Left lung (tissue), 10 donors: ENCODE data around the gene TAF4B. TPM values are rescaled to one million over a fixed set of nuclear protein-coding genes. Genes with fewer than 3 reads are reported as not detected.

Experiments used
- ATAC-seq: fragments of 200-7000 bp; cut with Tn5 transposase; one replicate; pipeline ENCODE4 v1.9.1; 2020; ENCODE audit warnings: moderate library complexity
- DNase-seq, 4 donors: peaks; one replicate each; pipeline ENCODE4 v3.0.0-alpha.2; 2013 to 2020
- H3K27ac ChIP-seq, 2 donors: fragments of 200-600 bp; sonication (generic) in 1 of 2; one replicate each; pipeline versions ENCODE4 v1.5.0 to v1.8.0; 2020 to 2021
- H3K27me3 ChIP-seq, 2 donors: fragments of 200-600 bp; sonication (generic) in 1 of 2; one replicate each; pipeline versions ENCODE4 v1.5.0 to v1.8.0; 2020 to 2021
- H3K36me3 ChIP-seq, 2 donors: fragments of 200-600 bp; sonication (generic) in 1 of 2; one replicate each; pipeline versions ENCODE4 v1.5.0 to v1.8.0; 2020 to 2021
- H3K4me1 ChIP-seq, 2 donors: fragments of 200-600 bp; one replicate each; pipeline ENCODE4 v1.8.0; 2021
- H3K4me3 ChIP-seq, 2 donors: fragments of 200-600 bp; sonication (generic) in 1 of 2; one replicate each; pipeline versions ENCODE4 v1.5.0 to v1.8.0; 2020 to 2021; ENCODE audit warnings: mild to moderate bottlenecking in 1 of 2
- H3K9me3 ChIP-seq, 2 donors: fragments of 200-600 bp; sonication (generic) in 1 of 2; one replicate each; pipeline versions ENCODE4 v1.5.0 to v1.8.0; 2020 to 2021
- intact Hi-C, 2 donors: fragments of 100-400 bp; cut with DNase I; formaldehyde crosslinking; loops; one replicate each; pipeline versions ENCODE4 v1.11.2 to v1.14.2; 2022
- polyA plus RNA-seq, 6 donors: library from polyadenylated mRNA; unstranded; fragments of 120-200 nt; gene quantifications; one replicate each; pipeline ENCODE4 v1.2.1, GENCODE V29; 2013; ENCODE audit not compliant: insufficient read length in 6 of 6
- total RNA-seq, 2 donors: library from RNA; stranded (reverse); fragmentation: NEBNext Ultra II Directional; extraction: Animal tissue kit (Norgen Biotek cat#: 25700); gene quantifications; one replicate each; pipeline ENCODE4 v1.2.1, GENCODE V29; 2021
- TF ChIP-seq, protein P1 (sequence below), 2 donors: fragments of 200-600 bp; sonication (generic) in 1 of 2; IDR thresholded peaks; one replicate each; pipeline versions ENCODE4 v1.5.0 to v1.8.0; 2021; ENCODE audit warnings: antibody characterized with exemption in 2 of 2
- donor health status: DM: no; HTN: yes; CAD: no.
- donor health status: DM: no; HTN: no; CAD: no.

TAF4B gene
- total and polyA plus RNA-seq, 8 donors = 2.2 to 4.7 (median 4.0) TPM

DNA sequence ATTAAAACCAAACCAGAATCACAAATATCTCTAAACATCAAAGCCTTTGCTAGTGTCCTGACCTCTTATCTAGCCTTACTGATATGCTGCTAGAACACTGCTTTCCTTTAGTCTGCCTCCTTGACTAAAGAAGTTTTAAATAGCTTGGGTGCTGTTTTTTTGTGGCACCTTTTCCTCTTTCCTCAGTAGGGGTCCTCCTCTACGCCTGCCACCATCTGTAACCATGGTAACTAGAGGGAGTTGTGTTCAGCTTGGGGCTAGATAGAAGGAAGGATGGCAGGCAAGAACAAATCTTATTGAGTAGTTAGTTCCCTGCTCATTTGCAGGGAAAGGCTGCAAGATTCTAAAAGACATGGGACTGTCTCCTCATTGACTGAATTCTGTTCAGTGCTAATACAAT lies 86.0 kb downstream of the TAF4B start:
- Histone ChIP-seq H3K27me3 (no peaks in the 10 kb centered on the region), H3K36me3 (no peaks in the 10 kb centered on the region), H3K9me3 (no peaks in the 10 kb centered on the region), H3K4me1 (no peaks in the 10 kb centered on the region), H3K27ac (no peak overlapping the region), H3K4me3 (no peak overlapping the region)
- DNase-seq (no peak), ATAC-seq (no peak)
- TF ChIP-seq, protein P1, sequence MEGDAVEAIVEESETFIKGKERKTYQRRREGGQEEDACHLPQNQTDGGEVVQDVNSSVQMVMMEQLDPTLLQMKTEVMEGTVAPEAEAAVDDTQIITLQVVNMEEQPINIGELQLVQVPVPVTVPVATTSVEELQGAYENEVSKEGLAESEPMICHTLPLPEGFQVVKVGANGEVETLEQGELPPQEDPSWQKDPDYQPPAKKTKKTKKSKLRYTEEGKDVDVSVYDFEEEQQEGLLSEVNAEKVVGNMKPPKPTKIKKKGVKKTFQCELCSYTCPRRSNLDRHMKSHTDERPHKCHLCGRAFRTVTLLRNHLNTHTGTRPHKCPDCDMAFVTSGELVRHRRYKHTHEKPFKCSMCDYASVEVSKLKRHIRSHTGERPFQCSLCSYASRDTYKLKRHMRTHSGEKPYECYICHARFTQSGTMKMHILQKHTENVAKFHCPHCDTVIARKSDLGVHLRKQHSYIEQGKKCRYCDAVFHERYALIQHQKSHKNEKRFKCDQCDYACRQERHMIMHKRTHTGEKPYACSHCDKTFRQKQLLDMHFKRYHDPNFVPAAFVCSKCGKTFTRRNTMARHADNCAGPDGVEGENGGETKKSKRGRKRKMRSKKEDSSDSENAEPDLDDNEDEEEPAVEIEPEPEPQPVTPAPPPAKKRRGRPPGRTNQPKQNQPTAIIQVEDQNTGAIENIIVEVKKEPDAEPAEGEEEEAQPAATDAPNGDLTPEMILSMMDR (IDR thresholded peaks at IDR 0.05) = no peak
- intact Hi-C loops = no loop called here

DNA sequence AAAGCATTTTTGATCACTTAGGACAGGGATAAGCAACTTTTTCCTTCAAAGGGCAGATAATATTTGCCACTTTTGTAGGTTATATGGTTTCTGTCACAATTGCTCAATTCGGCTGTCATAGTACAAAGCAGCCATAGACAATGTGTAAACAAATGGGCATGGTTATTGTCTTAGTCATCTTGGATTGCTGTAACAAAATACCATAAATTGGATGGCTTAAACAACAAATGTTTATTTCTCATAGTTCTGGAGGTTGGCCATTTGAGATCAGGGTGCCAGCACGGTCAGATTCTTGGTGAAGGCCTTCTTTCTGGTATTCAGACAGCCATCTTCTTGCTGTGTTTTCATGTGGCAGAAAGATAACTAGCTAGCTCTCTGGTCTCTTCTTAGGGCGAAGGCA lies 91.2 kb downstream of the TAF4B start:
- ATAC-seq (no peak), DNase-seq (no peak)
- H3K9me3 ChIP-seq = no peaks in the 10 kb centered on the region
- H3K4me3 ChIP-seq = no peak overlapping the region
- H3K4me1 ChIP-seq = no peaks in the 10 kb centered on the region
- H3K27ac ChIP-seq = no peak overlapping the region
- TF ChIP-seq, protein P1 (IDR thresholded peaks at IDR 0.05) = no peak
- no peaks in the 10 kb centered on the region for H3K27me3 ChIP-seq
- no peaks in the 10 kb centered on the region for H3K36me3 ChIP-seq
- intact Hi-C loops = no loop called here

DNA sequence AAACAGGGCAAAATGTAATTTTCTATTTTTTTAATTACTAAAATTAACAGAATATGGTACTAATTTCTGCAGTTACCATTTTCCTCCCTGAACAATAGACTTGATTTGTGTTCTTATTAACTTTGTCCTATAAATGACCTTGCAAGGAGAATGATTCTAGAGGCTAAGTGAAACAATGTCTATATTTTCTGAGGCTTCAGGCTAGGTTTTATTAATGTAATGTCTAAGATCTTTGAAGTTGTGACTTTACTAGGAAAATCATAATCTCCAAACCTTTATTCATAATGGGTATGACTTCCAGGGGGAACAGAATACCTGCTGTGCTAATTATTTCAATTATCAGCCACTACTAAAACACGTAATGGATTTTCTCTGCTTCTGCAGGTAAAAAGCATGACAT lies 94.4 kb downstream of the TAF4B start:
- DNase-seq (no peak), ATAC-seq (no peak)

DNA sequence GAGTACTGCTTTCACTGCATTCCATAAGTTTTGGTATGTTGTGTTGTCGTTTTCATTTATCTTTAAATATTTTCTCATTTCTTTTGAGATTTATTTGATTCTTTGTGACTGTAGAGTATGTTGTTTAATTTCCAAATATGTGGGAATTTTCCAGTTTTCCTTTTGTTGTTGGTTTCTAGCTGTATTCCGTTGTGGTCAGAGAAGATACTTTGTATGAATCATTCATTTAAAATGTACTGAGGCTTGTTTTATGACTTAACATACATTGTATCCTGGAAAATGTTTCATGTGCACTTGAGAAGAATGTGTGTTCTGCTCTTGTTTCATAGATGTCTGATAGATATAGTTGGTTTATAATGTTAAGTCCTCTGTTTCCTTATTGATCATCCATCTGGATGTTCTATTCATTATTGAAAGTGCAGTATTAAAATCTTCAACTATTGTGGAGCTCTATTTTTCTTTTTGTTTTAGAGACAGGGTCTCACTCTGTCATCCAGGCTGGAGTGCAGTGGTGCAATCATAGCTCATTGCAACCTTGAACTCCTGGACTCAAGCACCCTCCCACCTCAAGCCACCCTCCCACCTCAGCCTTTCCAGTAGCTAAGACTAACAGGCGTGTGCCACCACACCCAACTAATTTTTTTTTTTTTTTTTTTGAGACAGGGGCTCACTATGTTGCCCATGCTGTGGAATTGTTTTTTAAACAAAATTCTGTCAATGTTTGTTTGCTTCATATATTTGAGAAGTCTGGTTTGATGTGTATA lies 96.8 kb downstream of the TAF4B start:
- no peaks in the 10 kb centered on the region for H3K27me3 ChIP-seq
- ATAC-seq (no peak), DNase-seq (no peak)
- no peak overlapping the region for H3K4me3 ChIP-seq
- intact Hi-C loops = no loop called here
- H3K9me3 ChIP-seq = no peaks in the 10 kb centered on the region
- TF ChIP-seq, protein P1 (IDR thresholded peaks at IDR 0.05) = no peak
- H3K27ac ChIP-seq = no peak overlapping the region
- no peaks in the 10 kb centered on the region for H3K4me1 ChIP-seq
- no peaks in the 10 kb centered on the region for H3K36me3 ChIP-seq

More for the DNA sequence above, 94.4 kb downstream of the TAF4B start:
- TF ChIP-seq, protein P1 (IDR thresholded peaks at IDR 0.05) = no peak
- no peaks in the 10 kb centered on the region for H3K36me3 ChIP-seq
- H3K4me3 ChIP-seq = no peak overlapping the region
- no peaks in the 10 kb centered on the region for H3K4me1 ChIP-seq
- H3K9me3 ChIP-seq = no peaks in the 10 kb centered on the region
- H3K27ac ChIP-seq = no peak overlapping the region
- no peaks in the 10 kb centered on the region for H3K27me3 ChIP-seq
- intact Hi-C loops = no loop called here

DNA sequence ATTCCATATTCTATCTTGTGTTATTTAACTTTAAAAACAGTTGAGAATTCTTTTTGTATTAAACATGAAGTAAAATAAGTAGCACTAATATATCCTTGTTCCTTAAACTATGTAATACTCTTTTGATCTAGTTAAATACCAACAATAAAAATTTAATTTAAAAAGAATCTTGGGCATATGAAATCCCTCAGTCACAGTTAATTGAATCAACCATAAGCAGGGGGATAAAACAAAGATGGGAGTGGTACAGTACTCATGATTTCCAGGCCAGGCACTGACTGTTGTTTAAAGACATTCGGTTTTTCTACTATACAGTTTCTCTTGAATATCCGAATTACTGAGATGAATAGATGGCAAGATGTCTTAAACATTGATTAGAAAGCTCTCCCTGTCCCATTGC lies 99.5 kb downstream of the TAF4B start:
- Histone ChIP-seq H3K4me1 (no peaks in the 10 kb centered on the region), H3K4me3 (no peak overlapping the region), H3K9me3 (no peaks in the 10 kb centered on the region), H3K27me3 (no peaks in the 10 kb centered on the region), H3K36me3 (no peaks in the 10 kb centered on the region), H3K27ac (no peak overlapping the region)
- TF ChIP-seq, protein P1 (IDR thresholded peaks at IDR 0.05) = no peak
- ATAC-seq = no peak
- no peak for DNase-seq
- intact Hi-C loops = no loop called here
